SK-N-SH treated with all-trans-retinoic acid at 6 μM for 48 hours (cell line): ENCODE measurements around the gene NAT14.

Experiments used
- ISL1 ChIP-seq: fragments of 250-450 bp; sonication (Bioruptor Pico); IDR thresholded peaks from 2 replicates; pipeline ENCODE4 v2.1.2; 2022; ENCODE audit warnings: mild to moderate bottlenecking, moderate library complexity
- PATZ1 ChIP-seq: fragments of 250-450 bp; sonication (Bioruptor Pico); IDR thresholded peaks from 2 replicates; pipeline ENCODE4 v1.8.0; 2020; ENCODE audit warnings: mild to moderate bottlenecking, moderate library complexity, borderline replicate concordance
- POU6F1 ChIP-seq: fragments of 250-450 bp; sonication (Bioruptor Pico); IDR thresholded peaks from 2 replicates; pipeline ENCODE4 v1.8.0; 2021; ENCODE audit warnings: low read depth, mild to moderate bottlenecking, moderate library complexity, borderline replicate concordance
- PPARA ChIP-seq: fragments of 250-450 bp; sonication (Bioruptor Pico); IDR thresholded peaks from 2 replicates; pipeline ENCODE4 v1.5.0; 2020; ENCODE audit warnings: mild to moderate bottlenecking, borderline replicate concordance
- RARB ChIP-seq: fragments of 250-450 bp; sonication (Bioruptor Pico); IDR thresholded peaks from 2 replicates; pipeline ENCODE4 v1.8.0; 2021; ENCODE audit warnings: mild to moderate bottlenecking, moderate library complexity
- TOX ChIP-seq: fragments of 250-450 bp; sonication (Bioruptor Pico); IDR thresholded peaks from 2 replicates; pipeline ENCODE4 v1.8.0; 2021; ENCODE audit warnings: mild to moderate bottlenecking, moderate library complexity, borderline replicate concordance
- TSHZ2 ChIP-seq: fragments of 250-450 bp; sonication (Bioruptor Pico); IDR thresholded peaks from 2 replicates; pipeline ENCODE4 v1.5.0; 2020; ENCODE audit warnings: mild to moderate bottlenecking, moderate library complexity
- ZFP3 ChIP-seq: fragments of 250-450 bp; sonication (Bioruptor Pico); IDR thresholded peaks from 2 replicates; pipeline ENCODE4 v1.5.0; 2020; ENCODE audit warnings: mild to moderate bottlenecking, moderate library complexity
- ZFP30 ChIP-seq: fragments of 450-650 bp; formaldehyde crosslinking; IDR thresholded peaks from 2 replicates; pipeline ENCODE4 v1.5.0; 2022; ENCODE audit warnings: mild to moderate bottlenecking, moderate library complexity
- TF ChIP-seq, protein P1 (sequence below): fragments of 250-450 bp; sonication (Bioruptor Pico); IDR thresholded peaks from 2 replicates; pipeline ENCODE4 v1.5.1; 2020; ENCODE audit warnings: low read depth, mild to moderate bottlenecking, moderate library complexity

GRCh38 chr19:55535965-55536350, 51.0 kb downstream of the NAT14 start:
- TF ChIP-seq ISL1 (CRISPR knock-in tag) = no peak
- no peak for TF ChIP-seq POU6F1
- no peak for TF ChIP-seq PATZ1
- no peak for TF ChIP-seq ZFP3 (CRISPR knock-in tag)
- TF ChIP-seq PPARA (CRISPR knock-in tag) = no peak
- TF ChIP-seq TOX (CRISPR knock-in tag) = no peak
- TF ChIP-seq, protein P1, sequence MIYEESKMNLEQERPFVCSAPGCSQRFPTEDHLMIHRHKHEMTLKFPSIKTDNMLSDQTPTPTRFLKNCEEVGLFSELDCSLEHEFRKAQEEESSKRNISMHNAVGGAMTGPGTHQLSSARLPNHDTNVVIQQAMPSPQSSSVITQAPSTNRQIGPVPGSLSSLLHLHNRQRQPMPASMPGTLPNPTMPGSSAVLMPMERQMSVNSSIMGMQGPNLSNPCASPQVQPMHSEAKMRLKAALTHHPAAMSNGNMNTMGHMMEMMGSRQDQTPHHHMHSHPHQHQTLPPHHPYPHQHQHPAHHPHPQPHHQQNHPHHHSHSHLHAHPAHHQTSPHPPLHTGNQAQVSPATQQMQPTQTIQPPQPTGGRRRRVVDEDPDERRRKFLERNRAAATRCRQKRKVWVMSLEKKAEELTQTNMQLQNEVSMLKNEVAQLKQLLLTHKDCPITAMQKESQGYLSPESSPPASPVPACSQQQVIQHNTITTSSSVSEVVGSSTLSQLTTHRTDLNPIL = no peak
- TF ChIP-seq TSHZ2 = no peak
- no peak for TF ChIP-seq RARB (CRISPR knock-in tag)
- no peak for TF ChIP-seq ZFP30 (CRISPR knock-in tag)
